ENCODE data around the gene RYR2. TPM values are rescaled to one million over a fixed set of nuclear protein-coding genes. Genes with fewer than 3 reads are reported as not detected.

Gene RYR2
- total and polyA plus RNA-seq, 9 of the 15 experiments (the other 6 are each of a cell fraction or from before 2014, with no cell fraction given), result 0.03 to 0.42 (median 0.14) TPM

DNA sequence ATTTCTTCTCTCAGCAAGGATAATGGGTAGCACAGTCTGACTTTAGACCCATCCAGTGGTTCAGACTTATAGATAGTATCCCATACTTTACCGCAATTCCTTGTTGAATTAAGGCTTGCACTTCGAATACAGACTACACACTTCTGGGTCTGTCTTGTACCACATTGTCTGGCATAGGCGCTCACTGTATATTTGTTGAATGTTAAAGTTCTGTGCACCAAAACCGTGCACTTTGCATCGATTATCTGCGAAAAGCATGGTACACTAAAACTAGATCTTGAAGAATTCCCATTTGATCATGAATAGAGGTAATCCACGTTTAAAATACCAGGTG, 556 bp upstream of the RYR2 start:
- TF ChIP-seq, protein P1, sequence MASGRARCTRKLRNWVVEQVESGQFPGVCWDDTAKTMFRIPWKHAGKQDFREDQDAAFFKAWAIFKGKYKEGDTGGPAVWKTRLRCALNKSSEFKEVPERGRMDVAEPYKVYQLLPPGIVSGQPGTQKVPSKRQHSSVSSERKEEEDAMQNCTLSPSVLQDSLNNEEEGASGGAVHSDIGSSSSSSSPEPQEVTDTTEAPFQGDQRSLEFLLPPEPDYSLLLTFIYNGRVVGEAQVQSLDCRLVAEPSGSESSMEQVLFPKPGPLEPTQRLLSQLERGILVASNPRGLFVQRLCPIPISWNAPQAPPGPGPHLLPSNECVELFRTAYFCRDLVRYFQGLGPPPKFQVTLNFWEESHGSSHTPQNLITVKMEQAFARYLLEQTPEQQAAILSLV (tag; IDR thresholded peaks at IDR 0.05), result 0 out of 2 replicates have a peak, but pooled peaks have one; percentile 51
- no peak for TF ChIP-seq CTBP1 (IDR thresholded peaks at IDR 0.05; ENCODE audit: borderline replicate concordance)
- no peak for TF ChIP-seq SLC30A9 (CRISPR knock-in tag; IDR thresholded peaks at IDR 0.05)
- no peak for TF ChIP-seq KDM4B (IDR thresholded peaks at IDR 0.05; ENCODE audit: borderline replicate concordance in 2 of 2, low read depth in 1 of 2)
- TF ChIP-seq CEBPB (tag; IDR thresholded peaks at IDR 0.05), result peak; percentile 86
- TF ChIP-seq, protein P2, sequence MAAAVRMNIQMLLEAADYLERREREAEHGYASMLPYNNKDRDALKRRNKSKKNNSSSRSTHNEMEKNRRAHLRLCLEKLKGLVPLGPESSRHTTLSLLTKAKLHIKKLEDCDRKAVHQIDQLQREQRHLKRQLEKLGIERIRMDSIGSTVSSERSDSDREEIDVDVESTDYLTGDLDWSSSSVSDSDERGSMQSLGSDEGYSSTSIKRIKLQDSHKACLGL (CRISPR knock-in tag; IDR thresholded peaks at IDR 0.05; ENCODE audit: borderline replicate concordance, poor library complexity, severe bottlenecking), result no peak
- TF ChIP-seq CXXC5 (CRISPR knock-in tag; IDR thresholded peaks at IDR 0.05), result no peak
- TF ChIP-seq CEBPG (CRISPR knock-in tag; IDR thresholded peaks at IDR 0.05), result no peak
- TF ChIP-seq CEBPG (tag; conservative IDR thresholded peaks at IDR 0.05 in 1 of 2, IDR thresholded peaks at IDR 0.05 in 1 of 2), result peak; percentile 42 to 91; a peak in 2 of 4 replicates
- WGBS (ENCODE audit: insufficient coverage, low coverage, missing lambda C conversion rate), result 6% methylated on average over 7 of the region's 7 CpGs
- no peak for DNase-seq (ENCODE audit: extremely low read depth in 1 of 4, low spot score in 3 of 4)
- H3K27ac ChIP-seq (ENCODE audit: extremely low read depth, low read depth, low read length), result no peak overlapping the region
- H4K20me1 ChIP-seq (replicated peaks; ENCODE audit: control insufficient read depth, insufficient read depth, low read length), result no peaks in the 10 kb centered on the region
- intact Hi-C loops (cut with micrococcal nuclease) (loop anchor here (10.0 kb wide), 1 partner anchor 287 kb away; no protein-coding TSS in a partner anchor), in situ Hi-C loops (cut with MboI) (no loop called here)
- no peak overlapping the region for H3K4me3 ChIP-seq
- no peaks in the 10 kb centered on the region for H3K9me3 ChIP-seq (replicated peaks; ENCODE audit: control insufficient read depth, insufficient read depth, low read depth, low read length)
- H3K27me3 ChIP-seq (ENCODE audit: control insufficient read depth in 2 of 2, insufficient read depth in 2 of 2, low read length in 2 of 2), result peaks cover 6 to 11% of the 10 kb centered on the region in 2 experiments; a peak in 4 of 5 replicates
- no TSS peak for BruUV-seq (replicated peaks)
- H2AFZ ChIP-seq (ENCODE audit: low read depth, low read length), result no peak overlapping the region
- no peak overlapping the region for H3K9ac ChIP-seq (ENCODE audit: insufficient read depth in 1 of 2, low read depth in 2 of 2, low read length in 2 of 2)
- H3K36me3 ChIP-seq (ENCODE audit: control insufficient read depth, insufficient read depth, low read length), result no peaks in the 10 kb centered on the region
- FAIRE-seq, result no peak
- H3K4me2 ChIP-seq (ENCODE audit: insufficient read depth, low read length), result no peak overlapping the region
- H3K9me1 ChIP-seq (ENCODE audit: control insufficient read depth, insufficient read depth, low read length), result no peaks in the 10 kb centered on the region
- POLR2A ChIA-PET, result no interaction called here
- no peaks in the 10 kb centered on the region for H3K4me1 ChIP-seq (replicated peaks in 1 of 2; ENCODE audit: control insufficient read depth in 2 of 2, insufficient read depth in 2 of 2, low read length in 2 of 2)
- no peaks in the 10 kb centered on the region for H3K79me2 ChIP-seq (ENCODE audit: control insufficient read depth, insufficient read depth, low read length)
- CTCF ChIA-PET (ENCODE audit: low intra/inter-chr PET ratio), result no interaction called here
- no peak for ATAC-seq
